Kidney glomerular epithelial cell (primary cell): ENCODE results near the gene KLK4.

Experiments used
- DNase-seq: peaks from one replicate; lab custom pipeline; 2025; lab: John Stamatoyannopoulos, UW

Gene KLK4, protein sequence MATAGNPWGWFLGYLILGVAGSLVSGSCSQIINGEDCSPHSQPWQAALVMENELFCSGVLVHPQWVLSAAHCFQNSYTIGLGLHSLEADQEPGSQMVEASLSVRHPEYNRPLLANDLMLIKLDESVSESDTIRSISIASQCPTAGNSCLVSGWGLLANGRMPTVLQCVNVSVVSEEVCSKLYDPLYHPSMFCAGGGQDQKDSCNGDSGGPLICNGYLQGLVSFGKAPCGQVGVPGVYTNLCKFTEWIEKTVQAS

DNA sequence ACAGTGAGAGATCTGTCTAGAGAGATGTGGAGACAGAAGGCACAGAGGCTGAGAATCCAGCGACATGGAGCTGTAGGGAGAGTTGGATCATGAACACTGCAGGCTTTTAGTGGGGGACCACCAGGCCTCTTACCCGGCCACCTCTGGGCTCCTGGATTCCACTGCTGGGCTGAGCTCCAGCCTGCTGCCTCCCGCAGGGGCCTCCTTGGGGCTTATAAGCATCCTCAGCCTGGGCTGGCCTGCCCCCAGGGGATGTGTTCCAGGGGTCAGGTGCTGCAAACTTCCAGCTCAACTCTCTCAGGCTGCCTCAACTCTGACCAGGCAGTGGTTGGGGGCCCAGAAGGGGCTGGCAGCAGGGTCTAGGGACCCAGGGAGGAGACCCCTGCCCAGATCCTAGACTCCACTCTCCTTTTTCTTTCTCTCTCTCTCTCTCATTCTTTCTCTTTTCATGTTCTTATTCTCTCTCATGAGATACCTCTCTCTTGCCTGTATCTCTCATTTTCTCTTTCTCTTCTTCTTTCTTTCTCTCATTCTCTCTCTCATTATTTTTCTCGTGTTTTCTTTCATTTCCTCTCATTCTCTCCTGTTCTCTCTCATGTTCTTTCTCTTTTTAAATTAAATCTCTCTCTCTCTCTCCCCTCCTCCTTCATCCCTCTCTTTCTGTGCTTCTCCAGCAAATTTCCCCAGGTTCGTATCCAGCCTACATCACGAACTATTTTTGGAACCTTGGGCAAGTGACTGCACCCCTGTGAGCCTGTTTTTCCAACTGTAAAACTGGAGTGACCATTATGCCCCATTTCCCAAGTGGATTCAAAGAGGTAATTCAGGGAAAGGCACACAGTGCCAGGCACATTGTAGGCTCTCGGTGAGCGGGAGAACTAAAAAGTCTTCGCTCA is at the start of gene KLK4:
Gene KLK4 (minus strand): TSS at position 190 of the 896 bp plus-strand sequence. CDS start 657 bp downstream, outside the sequence.
- no peak for DNase-seq

DNA sequence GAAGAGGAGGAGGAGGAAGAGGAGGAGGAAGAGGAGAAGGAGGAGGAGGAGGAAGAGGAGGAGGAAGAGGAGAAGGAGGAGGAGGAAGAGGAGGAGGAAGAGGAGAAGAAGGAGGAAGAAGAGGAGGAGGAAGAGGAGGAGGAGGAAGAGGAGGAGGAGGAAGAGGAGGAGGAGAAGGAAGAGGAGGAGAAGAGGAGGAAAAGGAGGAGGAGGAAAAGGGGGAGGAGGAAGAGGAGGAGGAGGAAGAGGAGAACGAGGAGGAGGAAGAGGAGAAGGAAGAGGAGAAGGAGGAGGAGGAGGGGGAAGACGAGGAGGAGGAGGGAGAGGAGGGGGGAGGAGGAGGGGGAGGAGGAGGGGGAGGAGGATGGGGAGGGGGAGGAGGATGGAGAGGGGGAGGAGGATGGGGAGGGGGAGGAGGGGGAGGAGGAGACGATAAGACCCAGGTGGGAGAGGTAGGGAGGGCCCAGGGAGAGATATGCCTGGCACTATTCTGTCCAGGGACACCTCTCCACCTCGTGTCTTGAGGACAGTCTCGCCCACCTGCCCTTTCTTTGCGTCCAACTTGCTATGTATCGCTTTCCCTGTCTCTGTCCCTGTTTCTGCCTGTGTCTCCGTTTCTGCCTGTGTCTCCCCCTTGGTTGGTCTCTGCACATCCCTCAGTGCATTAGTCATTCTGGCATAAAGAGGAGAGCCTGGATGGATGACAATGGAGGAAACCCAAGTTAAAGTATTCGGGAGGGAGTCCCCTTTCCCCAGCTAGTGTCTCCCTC is 48.7 kb upstream of the KLK4 start:
- no peak for DNase-seq

DNA sequence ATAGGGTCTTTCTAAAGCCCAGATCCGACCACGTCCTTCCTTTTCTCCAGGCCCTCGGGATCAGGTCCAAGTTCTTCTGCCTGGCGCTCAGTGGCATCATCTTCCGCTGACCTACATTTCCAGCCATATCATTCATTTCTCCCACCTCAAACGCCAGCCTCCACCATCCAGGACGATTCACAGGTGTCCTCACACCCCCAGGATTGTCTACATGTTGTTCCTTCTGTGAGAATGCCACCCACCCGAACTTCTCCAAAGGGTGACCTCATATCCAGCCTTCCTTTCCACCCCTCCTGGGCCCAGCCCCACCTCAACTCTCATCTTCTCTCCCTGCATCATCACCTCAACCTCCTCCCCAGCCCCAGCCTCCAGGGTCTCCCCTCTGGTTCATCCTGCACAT is 46.4 kb upstream of the KLK4 start:
- no peak for DNase-seq

DNA sequence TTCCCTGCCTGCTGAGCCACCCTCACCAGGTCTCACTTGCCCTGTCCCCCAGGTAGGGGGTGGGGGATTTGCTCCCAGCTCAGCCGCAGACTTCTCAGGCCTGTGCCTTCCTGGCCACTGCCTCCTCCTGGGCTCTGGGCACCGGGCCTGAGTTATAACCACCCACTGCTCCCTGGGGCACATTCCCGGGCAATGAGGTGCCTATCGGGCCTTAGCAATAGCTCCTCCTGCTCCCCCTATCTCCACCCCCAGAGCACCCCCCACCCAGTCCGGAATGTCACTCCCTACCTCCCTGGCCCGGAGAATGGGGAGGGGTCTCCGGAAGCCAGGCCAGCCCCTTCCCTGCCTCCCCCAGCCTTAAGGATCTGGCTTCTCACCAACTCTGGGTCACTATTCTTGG is 41.7 kb upstream of the KLK4 start, which contains the start of gene KLK5:
Gene KLK5 (minus strand): TSS at position 129 of the 400 bp plus-strand sequence. CDS start 381 bp downstream, outside the sequence.
- DNase-seq = no peak

DNA sequence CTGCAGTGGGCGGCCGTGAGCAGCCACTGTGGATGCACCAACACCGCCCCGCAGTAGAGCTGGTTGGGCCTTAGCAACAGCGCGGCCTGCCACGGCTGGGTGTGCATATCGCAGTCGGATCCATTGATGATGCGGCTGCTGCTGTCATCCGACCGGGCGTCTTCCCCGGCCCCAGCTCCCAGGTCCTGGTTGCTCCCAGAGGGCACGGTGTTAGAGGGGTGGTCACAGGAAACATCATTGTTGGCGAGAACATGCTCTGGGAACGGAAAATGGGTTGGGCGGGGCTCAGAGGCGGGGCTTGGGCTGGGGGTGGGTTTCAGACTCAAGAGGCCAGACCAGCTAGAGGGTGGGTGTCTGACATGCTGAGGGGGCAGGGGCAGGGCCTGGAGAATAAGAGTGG is 38.7 kb upstream of the KLK4 start:
- DNase-seq = no peak

DNA sequence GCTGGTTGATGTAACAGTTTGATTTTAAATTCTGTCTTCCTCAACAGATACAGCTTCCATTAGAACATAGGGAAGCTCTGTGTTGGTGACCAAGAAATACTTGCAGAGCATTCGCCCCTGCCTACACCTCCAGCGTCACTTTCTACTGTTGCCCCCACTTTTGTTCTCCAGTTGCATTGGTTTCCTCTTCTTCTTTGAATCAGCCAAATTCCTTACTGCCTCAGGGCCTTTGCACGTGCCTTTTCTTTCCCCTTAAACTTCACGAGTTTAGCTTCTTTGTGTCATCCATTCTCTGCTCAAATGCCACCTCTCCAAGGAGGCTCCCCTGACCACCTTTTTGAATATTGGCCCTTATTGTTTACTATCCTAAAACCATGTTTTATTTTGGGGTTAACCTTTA is 35.9 kb upstream of the KLK4 start:
- DNase-seq = no peak

DNA sequence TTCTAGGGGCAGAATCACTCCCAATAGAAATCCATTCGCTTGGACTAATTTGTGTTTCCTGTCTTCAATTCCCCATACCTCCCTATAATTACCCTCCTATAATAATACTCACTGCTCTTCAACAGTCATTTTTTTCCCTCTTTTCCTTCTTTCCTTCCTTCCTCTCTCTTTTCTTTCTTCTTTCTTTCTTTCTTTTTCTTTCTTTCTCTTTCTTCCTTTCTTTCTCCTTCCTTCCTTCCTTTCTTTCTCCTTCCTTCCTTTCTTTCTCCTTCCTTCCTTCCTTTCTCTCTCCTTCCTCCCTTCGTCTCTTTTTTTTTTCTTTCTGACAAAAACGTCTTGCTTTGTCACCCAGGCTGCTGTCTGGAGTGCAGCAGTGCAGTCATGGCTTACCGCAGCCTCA is 33.6 kb upstream of the KLK4 start:
- DNase-seq = no peak

DNA sequence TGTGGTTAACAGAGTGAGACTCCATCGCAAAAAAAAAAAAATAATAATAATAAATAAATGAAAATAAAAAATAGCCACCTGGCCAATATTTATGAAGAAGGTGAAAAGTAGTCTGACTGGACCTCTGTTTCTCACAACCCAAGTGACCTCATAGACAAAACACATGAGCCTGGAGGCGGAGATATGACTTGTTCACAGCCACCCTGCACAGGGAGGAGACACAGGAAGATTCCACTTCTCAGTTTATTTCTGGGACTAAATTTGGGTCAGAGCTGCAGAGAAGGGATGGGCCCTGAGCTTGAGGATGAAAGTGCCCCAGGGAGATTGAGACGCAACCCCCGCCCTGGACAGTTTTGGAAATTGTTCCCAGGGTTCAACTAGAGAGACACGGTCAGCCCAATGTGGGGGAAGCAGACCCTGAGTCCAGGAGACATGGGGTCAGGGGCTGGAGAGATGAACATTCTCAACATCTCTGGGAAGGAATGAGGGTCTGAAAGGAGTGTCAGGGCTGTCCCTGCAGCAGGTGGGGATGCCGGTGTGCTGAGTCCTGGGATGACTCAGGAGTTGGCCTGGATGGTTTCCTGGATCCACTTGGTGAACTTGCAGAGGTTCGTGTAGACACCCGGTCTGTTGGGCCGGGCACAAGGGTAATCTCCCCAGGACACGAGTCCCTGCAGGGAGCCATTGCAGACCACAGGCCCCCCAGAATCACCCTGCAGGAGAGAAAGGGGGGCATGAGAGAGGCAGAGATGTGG is 32.1 kb upstream of the KLK4 start:
- DNase-seq = no peak

DNA sequence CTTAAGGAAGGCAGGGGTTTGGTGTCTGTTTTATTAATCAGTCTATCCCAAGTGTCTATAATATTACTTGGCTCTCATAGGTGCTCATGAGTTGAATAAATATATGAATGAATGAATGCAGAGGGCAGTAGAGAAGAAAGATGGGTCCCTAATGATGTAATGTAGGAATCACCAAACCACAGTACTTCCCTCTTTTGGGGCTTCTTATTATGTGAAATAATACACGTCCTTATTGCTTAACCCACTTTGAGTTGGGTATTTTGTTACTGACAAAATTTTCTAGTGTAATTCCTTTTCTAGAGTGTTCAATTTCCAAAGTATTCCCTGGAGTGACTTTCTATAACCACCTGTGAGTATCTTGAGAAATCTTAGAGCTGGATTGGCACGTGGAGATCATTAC is 28.4 kb upstream of the KLK4 start:
- DNase-seq = no peak

DNA sequence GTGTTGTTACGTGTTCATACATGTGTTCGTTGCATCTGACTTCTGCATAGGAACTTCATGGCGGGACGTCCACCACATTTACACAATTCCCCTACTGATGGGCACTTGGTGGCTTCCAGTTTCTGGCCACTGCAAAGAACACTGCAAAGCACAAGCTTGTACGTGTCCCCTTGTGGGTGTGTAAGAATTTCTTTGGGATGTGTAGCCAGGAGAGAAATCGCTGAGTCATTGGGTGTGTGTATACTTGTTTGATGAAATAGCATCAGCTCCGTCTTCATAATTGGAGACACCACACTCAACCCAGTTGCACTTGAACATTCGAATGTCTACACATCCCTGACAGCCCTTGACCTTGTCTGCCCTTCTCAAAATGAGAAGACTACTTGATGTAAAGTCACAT is 22.4 kb upstream of the KLK4 start:
- DNase-seq = no peak

DNA sequence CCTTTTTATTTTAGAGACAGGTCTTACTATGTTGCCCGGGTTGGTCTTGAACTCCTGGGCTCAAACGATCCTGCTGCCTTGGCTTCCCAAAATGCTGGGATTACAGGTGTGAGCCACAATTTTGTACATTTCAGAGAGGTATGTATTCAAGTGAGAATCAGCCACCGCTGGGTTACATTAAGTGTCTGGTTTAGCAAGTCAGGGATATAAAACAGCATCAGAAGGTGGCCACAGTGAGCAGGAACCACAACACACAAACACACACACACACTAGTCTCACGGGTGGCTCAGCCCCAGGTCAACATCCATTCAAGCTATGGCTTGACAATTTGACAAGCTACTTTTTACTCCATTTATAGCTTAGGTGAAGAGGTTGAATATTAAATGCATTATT is 21.5 kb upstream of the KLK4 start:
- no peak for DNase-seq

DNA sequence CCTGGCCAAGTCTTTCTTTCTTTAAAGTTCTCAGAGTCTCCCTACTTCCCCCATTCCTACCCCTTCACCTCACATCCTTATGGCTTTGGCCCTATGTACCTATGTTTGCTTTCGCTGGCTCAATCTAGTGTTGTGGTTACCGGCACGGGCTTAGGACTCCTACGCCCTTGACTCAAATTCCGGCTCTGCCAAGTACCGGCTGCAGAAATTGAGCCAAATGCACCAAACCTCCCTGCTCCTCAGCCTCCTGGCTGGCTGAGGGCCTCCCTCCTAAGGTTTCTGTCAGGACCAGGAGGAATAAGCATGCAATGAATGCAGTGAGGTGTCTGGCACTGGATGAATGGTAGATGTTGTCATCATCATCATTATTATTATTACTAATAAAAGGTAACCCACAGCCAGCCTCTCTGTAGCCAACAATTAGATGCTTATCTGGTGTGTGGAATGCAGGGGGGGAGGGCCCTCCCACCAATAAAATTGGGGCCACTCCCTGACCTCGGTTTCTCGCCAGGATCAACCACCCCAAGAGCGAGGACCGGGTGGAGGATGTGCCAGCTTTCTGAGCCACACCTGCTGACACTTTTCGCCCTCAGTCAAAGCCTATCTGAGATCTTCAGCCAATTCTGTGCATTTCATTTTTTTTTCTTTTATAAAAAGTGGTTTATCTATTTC is 21.0 kb upstream of the KLK4 start:
- DNase-seq = no peak

DNA sequence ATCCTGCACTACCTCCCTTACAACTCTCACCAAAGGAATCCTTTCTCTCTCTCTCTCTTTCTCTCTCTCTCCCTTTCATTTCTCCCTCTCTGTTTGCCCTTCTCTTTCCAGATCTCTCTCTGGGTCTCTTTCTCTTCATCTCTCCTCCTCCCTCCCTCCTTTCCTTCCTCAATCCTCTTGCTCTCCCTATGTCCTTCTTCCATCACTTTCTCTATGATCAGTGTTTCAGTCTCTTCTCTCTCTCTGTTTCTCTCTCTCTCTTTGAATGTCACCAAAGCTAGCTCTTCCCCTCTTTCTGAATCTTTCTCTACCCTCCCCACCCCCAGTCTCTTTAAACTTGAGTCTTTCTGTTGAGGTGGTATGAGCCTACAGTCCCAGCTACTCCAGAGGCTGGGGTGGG is 19.8 kb upstream of the KLK4 start:
- no peak for DNase-seq

DNA sequence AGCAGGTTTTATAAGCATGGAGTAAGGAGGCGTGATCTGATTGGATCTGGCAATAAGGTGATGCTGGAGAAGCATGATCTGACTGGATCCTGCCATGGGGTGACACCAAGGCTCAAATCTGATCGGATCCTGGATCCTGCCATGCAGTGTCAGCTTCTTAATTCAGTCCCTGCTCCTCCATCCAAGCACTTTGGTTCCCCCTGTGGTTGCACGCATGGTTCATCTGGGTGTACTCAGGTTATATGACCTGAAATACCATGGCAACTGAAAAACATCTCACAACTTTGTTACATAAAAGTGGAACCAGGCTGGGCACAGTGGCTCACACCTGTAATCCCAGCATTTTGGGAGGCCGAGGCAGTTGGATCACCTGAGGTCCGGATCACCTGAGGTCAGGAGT is 17.6 kb upstream of the KLK4 start:
- no peak for DNase-seq

DNA sequence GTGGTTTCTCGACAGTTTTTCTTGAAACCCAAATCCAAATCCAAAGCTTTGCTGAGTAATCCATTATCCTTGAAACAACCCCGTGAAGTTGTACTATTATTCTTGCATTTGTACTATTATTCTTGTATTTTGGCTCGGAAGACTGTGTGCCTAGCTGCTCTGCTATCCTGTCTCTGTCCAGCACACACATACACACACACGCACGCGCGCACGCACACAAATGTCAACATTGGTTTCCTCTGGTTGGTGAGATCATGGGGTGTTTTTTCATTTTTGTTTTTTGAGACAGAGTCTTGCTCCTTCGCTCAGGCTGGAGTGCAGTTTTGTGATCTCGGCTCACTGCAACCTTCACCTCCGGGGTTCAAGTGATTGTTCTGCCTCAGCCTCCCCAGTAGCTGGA is 14.9 kb upstream of the KLK4 start:
- DNase-seq = no peak

DNA sequence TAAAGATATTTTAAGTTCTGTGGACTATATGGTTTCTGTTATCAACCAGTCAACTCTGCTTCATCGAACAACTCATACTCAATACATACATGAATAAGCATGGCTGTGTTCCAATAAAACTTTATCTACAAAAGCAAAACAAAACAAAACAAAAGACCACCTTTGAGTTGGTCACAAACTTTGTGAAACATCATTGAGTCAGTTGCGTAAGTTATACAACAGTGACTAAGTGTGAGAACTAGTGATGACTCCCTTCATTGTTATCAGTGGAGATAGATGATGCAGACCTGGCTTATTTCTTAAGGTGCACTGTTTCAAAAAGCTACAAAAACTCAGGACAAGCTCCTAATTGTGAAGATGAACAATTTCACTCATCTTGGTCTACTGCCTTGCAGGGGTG is 14.5 kb upstream of the KLK4 start:
- peak; percentile 21 for DNase-seq

DNA sequence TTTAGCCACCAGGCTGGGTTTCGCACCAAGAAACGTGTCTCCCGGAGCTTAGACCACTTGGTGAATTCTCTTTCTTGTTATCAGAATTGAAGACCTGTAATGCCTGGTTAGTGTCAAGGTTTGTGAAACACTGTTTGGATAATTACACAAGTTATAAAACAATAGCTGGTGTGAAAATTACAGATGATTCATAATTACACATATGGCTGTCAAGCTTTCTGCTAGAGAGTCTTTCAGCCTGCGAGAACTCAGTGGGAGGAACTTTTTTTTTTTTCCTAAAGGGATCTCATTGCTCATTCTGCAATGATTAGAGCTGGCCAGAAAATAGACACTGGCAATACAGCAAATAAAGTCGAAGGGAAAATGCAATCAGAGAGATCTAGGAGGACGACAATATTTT is 13.4 kb upstream of the KLK4 start:
- DNase-seq = no peak

DNA sequence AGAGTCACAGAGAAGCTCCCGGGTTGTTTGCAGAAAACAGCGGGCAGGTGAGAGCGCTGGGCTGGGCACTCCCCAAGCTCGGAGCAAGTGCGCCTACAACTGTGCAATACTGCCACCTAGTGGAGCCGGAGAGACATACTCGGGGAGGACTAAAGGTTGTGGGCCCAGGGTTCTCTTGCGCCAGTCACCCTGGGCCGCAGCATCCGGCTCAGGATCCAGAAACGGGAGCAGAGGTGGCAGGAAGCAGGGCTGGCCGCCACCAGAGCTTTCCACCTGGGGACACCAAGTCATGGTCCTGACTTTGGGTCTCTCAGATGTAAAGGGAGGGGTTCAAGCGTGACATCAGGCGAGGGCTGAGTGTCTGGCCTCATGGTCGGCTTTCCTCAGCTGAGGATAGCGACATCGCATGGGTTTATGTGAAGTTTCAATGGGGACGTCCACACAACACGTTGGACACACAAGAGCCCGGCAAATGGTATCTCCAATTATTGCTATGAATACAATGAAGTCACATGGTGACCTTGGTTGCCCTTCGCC is 11.2 kb upstream of the KLK4 start:
- peak; percentile 79 for DNase-seq

DNA sequence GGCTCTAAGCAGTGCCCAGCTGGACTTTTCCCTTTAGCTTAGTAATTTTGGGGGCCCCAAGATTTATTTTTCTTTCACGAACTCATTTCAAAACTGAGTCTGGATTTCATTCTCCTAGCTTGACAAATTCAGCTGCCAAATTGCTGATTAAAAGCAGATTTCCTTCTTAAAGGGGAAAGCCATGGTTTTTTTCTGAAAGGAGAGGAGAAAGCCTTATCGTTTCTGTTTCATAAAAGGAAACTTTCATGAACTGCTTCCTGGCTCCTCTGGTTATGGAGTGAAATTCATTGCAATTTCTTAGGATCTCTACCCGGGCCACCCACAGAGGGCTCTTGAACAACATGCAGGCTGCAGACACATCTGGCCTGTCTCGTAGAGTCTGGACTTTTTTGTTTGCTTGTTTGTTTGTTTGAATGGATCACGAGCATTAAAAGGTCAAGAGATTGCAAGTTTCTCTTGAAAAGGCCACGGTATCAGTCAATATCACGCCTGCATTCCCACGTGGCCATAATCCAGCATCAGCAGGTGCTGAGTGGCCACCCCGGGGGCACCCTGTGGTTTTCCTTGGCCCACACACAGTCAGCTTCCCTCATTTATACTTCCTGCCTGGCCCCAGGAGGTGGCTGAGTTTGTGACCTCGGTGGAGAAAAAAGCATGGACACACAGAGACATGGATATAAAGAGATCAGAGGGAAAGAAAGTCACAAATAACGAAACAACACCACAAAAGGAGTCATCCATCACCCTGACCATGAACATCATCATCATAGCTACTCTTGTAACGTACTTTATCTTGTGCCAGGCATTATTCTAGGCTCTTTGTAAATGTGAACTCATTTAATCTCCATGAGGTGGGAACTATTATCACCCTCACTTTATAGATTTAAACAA is 10.5 kb upstream of the KLK4 start:
- DNase-seq = no peak

DNA sequence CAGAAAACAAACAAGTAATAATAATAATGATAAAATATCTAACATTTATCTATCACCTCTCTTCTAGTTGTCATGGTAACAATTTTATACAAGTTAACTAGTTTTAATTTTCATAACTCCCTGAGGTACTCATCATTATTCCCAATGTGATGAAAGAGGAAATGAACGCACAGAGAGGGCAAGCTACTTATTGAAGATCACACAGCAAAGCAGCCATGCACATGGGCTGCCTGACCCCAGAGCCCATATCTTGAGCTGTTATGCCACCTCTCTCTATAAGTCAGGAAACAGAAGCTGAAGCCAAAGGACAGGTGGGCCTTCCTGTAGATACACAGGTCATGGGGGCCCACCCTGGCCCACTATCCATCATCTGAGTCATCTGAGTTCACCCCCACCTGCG is 4.9 kb upstream of the KLK4 start:
- DNase-seq = no peak
